Epithelial cell of proximal tubule (primary cell): ENCODE measurements around the gene PRMT2. TPM values are rescaled to one million over a fixed set of nuclear protein-coding genes. Genes with fewer than 3 reads are reported as not detected.

Experiments
- DNase-seq: peaks from one replicate; pipeline ENCODE4 v3.0.0-alpha.2; 2011; ENCODE audit warnings: low read depth
- H3K4me3 ChIP-seq: 2 replicates; pipeline ENCODE4 v1.5.1; 2011; ENCODE audit warnings: low read depth, mild to moderate bottlenecking, low read length
- CTCF ChIP-seq: conservative IDR thresholded peaks from 2 replicates; pipeline ENCODE4 v1.5.1; 2012; ENCODE audit warnings: low read depth, mild to moderate bottlenecking, low read length
- total RNA-seq: library from RNA; depleted of rRNA; stranded (reverse); fragments of >200 nt; gene quantifications from 2 replicates; pipeline ENCODE4 v1.2.3, GENCODE V29; 2015

The PRMT2 gene
- total RNA-seq, 1 donor from 2014 or later = 98.8 TPM

DNA sequence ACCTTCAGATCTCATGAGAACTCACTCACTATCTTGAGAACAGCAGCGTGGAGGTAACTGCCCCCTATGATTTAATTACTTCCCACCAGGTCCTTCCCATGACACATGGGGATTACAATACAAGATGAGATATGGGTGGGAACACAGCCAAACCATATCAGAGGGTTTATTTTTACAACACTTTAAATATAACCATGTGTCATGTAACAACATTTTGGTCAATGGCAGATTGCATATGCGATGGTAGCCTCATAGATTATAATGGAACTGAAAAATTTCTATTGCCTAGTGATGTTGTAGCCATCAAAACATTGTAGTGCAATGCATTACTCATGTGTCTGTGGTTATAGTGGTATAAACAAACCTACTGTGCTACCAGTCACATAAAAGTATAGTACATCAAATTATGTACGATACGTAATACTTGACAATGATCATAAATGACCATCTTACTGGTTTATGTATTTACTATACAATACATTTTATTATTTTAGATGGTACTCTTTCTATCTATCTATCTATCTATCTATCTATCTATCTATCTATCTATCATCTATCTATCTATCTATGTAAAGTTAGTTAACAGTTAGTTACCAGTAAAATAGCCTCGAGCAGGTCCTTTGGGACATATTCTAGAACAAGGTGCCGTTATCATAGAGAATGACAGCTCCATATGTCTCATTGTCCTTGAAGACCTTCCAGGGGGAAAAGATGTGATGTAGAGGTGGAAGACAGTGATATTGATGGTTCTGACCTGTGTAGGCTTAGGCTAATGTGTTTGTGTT, 18.0 kb upstream of the PRMT2 start:
- TF ChIP-seq CTCF = no peak
- DNase-seq = no peak
- H3K4me3 ChIP-seq = no peak overlapping the region

DNA sequence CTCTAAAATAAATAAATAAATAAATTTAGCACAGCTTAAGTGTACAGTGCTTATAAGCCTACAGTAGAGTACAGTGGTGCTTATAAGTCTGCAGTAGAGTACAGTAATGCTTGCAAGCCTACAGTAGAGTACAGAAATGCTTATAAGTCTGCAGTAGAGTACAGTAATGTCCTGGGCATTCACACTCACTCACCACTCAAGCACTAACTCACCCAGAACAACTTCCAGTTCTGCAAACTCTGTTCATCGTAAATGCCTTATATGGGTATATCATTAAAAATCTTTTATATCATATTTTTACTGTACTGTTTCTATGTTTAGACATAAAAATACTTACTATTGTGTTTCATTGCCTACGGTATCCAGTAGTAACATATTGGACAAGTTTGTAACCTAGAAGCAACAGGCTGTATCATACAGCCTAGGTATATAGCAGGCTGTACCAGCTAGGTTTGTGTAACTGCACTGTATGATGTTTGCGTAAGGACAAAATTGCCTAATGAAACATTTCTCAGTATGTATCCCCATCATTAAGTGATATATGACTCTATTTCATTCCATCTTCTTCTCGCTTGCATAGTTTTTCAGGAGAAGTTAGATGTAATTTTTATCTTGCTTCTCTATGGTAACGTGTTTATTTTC, 16.6 kb upstream of the PRMT2 start:
- no peak overlapping the region for H3K4me3 ChIP-seq
- no peak for DNase-seq
- TF ChIP-seq CTCF = no peak

DNA sequence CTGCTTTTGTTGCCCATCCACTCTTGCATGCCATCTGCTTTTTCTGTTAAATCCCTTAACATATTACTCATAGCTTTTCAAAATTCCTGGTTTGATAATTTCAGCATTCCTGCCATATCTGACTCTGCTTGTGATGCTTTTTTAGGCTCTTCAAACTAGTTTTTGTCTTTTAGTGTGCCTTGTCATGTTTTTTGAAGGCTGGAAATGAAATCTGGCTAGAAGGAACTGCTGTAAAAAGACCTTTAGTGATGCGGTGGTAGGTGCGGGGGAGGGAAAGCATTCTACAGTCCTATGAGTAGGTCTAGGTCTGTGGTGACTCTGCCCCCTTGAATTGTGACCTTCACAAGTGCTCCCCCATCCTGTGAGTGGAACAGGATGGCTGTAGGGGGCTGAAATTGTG, 15.6 kb upstream of the PRMT2 start:
- no peak for DNase-seq
- no peak overlapping the region for H3K4me3 ChIP-seq
- TF ChIP-seq CTCF = no peak

DNA sequence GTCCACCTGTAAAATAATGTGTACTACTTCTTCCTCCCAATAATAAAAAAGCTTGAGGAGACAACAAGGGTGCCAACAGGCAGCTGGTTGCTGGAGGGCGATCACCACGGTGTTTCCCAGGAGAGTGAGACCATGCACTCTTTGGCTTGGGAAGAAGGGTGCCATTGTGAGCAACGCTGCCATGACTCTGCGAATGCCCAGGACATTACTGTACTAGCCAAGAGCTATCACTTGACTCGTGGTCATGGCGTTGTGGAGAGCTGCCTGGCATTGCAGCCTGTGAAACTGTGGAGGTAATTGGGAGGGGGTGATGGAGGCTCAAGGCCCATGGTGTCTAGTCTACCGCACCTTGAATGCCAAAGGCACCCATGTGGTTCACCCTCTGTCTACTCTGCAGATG, 14.6 kb upstream of the PRMT2 start:
- no peak for TF ChIP-seq CTCF
- no peak for DNase-seq
- H3K4me3 ChIP-seq = no peak overlapping the region

DNA sequence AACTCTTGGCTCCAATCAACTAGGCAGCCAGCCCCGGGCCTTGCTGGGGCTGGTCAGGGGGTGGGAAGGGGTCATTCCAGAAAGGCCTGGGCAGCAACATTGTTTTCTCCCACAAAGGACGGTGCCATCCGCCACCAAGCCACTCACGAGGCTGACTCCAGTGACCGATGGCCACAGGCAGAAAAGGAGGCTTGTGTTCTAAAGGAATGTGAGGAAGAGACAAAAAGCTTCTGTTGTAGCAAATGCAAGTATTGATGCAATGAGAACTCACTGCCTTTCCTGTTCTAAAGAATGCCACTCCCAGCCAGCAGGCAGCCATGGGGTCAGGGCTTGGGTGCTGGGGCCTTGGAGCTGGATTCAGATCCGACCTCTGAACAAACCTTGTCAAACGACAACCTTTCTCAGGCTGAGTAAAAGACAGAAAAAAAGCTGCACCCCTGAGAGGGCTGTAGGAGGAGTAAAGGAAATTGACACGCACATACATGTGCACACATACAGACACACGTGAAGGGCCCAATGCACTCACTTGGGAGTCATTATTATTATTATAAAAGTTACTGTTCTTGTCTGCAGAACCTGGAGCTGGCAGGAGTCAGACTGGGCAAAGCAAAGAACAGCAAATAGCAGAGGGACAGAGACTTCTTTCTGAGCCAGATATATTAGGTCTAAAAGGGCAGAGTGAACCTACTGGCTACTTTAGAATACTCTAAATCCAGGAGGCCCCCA, 13.9 kb upstream of the PRMT2 start:
- TF ChIP-seq CTCF = no peak
- H3K4me3 ChIP-seq = no peak overlapping the region
- no peak for DNase-seq

- DNase-seq = no peak
- TF ChIP-seq CTCF = no peak
- no peak overlapping the region for H3K4me3 ChIP-seq
Measured at GRCh38 chr21:46622226-46622625, 13.2 kb upstream of the PRMT2 start.
